BJ (cell line): ENCODE measurements around the gene COQ8A. TPM values are rescaled to one million over a fixed set of nuclear protein-coding genes. Genes with fewer than 3 reads are reported as not detected.

Source experiments
- CTCF ChIA-PET: fragments of 350-600 bp; formaldehyde crosslinking; extraction: SDS; loops from one replicate; lab custom pipeline; 2021; ENCODE audit warnings: antibody characterized with exemption, inconsistent platforms; lab: Yijun Ruan, JAX
- POLR2A ChIA-PET: fragments of 300-600 bp; sonication (Branson Sonifier 250); formaldehyde crosslinking; extraction: SDS; loops from one replicate; lab custom pipeline; 2021; ENCODE audit warnings: antibody characterized with exemption; lab: Charles Lee
- DNase-seq: peaks from one replicate; pipeline ENCODE4 v3.0.0-alpha.2; 2011; ENCODE audit warnings: low read depth
- H3K27me3 ChIP-seq: 2 replicates; pipeline ENCODE4 v1.6.0; 2011; ENCODE audit warnings: low read length; ENCODE audit not compliant: control insufficient read depth, insufficient read depth
- H3K36me3 ChIP-seq: 2 replicates; pipeline ENCODE4 v1.5.1; 2011; ENCODE audit warnings: low read length; ENCODE audit not compliant: control insufficient read depth, insufficient read depth
- H3K4me3 ChIP-seq: 2 replicates; pipeline ENCODE4 v1.5.1; 2011; ENCODE audit warnings: low read depth, mild to moderate bottlenecking, control low read depth, low read length
- polyA plus RNA-seq: library from polyadenylated mRNA; depleted of rRNA; stranded (reverse); fragments of >200 nt; gene quantifications from 2 replicates; pipeline ENCODE4 v1.2.3, GENCODE V29; 2011
- TF ChIP-seq, protein P1 (sequence below): IDR thresholded peaks from 2 replicates; pipeline ENCODE4 v1.5.1; 2011; ENCODE audit warnings: low read depth, mild to moderate bottlenecking, control low read depth, inconsistent platforms, low read length, moderate library complexity; ENCODE audit not compliant: insufficient read depth

The COQ8A gene
- polyA plus RNA-seq, 1 experiment, result 6.8 TPM

DNA sequence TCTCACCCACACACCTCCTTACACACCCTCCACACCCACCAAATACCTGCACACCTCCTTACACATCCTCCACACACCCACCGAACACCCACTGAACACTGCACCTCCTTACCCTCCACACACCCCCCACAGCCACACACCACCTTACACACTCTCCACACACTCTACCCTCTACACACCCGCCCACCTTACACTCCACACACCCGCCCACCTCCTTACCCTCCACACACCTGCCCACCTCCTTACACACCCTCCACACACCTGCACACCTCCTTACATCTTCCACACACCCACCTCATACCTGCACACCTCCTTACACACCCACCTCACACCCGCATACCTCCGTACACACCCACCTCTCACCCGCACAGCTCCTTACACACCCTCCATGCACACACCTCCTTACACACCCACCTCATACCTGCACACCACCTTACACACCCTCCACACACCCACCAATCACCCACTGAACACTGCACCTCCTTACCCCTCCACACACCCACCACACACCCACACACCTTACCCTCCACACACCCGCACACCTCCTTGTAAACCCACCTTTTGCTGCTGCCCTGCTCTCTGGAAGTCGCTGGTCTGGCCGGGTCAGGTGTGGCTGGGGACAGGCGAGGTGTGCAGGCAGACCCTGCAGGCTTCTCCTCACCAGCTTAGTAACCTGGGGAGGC lies 38.5 kb downstream of the COQ8A start:
- CTCF ChIA-PET, result no interaction called here
- Histone ChIP-seq H3K4me3 (no peak overlapping the region), H3K36me3 (peaks cover 1% of the 10 kb centered on the region; the same call in 1 of the 2 replicates), H3K27me3 (no peaks in the 10 kb centered on the region)
- TF ChIP-seq, protein P1, sequence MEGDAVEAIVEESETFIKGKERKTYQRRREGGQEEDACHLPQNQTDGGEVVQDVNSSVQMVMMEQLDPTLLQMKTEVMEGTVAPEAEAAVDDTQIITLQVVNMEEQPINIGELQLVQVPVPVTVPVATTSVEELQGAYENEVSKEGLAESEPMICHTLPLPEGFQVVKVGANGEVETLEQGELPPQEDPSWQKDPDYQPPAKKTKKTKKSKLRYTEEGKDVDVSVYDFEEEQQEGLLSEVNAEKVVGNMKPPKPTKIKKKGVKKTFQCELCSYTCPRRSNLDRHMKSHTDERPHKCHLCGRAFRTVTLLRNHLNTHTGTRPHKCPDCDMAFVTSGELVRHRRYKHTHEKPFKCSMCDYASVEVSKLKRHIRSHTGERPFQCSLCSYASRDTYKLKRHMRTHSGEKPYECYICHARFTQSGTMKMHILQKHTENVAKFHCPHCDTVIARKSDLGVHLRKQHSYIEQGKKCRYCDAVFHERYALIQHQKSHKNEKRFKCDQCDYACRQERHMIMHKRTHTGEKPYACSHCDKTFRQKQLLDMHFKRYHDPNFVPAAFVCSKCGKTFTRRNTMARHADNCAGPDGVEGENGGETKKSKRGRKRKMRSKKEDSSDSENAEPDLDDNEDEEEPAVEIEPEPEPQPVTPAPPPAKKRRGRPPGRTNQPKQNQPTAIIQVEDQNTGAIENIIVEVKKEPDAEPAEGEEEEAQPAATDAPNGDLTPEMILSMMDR, result no peak
- POLR2A ChIA-PET, result interaction anchor here (0.6 kb wide), 1 partner anchor 22 kb away, joined by 4 read pairs; no protein-coding TSS in a partner anchor
- DNase-seq, result no peak

DNA sequence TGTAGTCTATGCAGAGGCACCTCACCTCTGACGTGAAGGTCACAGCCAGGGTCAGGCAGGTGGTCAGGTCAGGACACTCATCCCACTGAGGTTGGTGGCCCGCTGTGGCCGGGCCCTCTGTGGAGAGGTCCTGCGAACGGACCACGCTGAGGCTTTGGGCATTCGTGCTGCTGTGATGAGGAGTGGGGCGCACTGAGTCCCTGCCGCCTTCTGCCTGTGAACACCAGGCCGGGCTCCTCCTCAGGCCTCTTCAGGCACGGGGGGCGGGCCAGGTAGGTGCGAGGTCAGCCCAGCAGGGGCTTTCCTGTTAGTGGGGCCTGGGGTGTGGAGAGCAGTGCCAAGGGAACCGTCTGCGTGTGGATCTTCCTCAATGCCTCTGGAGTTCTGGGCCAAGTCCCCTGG lies 39.0 kb downstream of the COQ8A start:
- CTCF ChIA-PET, result no interaction called here
- no peak for DNase-seq
- H3K4me3 ChIP-seq, result no peak overlapping the region
- TF ChIP-seq, protein P1, result no peak
- H3K36me3 ChIP-seq, result peaks cover 1% of the 10 kb centered on the region; the same call in 1 of the 2 replicates
- no peaks in the 10 kb centered on the region for H3K27me3 ChIP-seq
- POLR2A ChIA-PET, result interaction anchor here (0.6 kb wide), 1 partner anchor 22 kb away, joined by 4 read pairs; no protein-coding TSS in a partner anchor

DNA sequence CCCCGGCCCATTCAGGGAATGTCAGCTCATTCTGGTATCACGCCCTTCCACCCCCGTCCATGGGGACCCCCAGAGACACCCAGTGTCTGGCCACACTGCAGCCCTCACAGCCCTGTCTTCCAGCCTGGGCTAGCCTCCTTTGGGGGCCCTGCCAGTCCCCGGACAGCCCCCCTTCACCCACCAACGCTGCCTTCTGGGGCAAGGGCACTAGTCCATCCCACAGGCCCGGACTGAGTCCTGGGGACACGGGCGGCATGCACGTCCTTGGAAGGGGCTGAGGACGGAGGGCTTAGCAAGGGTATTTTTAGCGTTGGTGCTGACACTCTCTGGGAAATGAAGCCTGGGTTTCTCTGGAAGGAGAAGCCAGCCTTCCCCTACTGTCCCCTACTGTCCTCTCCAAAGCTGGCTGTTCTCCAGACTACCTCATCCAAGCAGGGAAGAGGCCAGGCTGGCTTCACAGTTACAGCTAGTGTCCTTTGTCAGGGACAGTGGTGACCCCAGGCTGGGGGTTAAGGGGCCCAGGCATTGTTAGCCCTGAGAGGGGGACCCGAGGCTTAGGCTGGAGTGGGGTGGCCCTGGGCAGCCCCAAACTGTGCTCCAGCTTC lies 39.5 kb downstream of the COQ8A start:
- TF ChIP-seq, protein P1, result no peak
- CTCF ChIA-PET, result no interaction called here

DNA sequence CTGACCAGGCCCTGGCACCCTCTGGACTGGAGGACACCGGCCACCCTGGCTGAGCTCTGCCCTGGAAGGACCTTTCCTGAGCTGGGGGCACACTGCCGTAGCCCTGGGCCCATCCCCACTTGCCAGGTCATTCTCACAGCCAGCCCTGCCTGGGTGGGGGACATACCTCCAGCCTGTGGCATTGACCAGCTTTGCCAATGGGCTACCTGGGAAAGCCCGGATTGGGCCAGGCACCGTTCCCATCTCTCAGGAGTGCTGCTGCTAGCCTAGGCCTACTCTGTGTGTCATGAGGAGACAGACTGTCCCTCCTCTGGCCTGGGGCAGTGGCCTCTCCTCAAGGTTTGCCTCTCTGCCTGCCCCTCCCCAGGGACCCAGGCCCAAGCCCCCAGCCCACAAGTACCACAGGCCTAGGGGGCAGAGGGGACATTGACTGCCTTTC lies 40.0 kb downstream of the COQ8A start:
- peaks cover 1% of the 10 kb centered on the region; the same call in 1 of the 2 replicates for H3K36me3 ChIP-seq
- DNase-seq, result no peak
- TF ChIP-seq, protein P1, result no peak
- ChIA-PET POLR2A (no interaction called here), CTCF (no interaction called here)
- H3K27me3 ChIP-seq, result no peaks in the 10 kb centered on the region
- no peak overlapping the region for H3K4me3 ChIP-seq

More for the DNA sequence above, 39.5 kb downstream of the COQ8A start:
- H3K36me3 ChIP-seq, result peaks cover 1% of the 10 kb centered on the region; the same call in 1 of the 2 replicates
- H3K27me3 ChIP-seq, result no peaks in the 10 kb centered on the region
- POLR2A ChIA-PET, result interaction anchor here (0.6 kb wide), 1 partner anchor 21 kb away, joined by 4 read pairs; no protein-coding TSS in a partner anchor
- no peak for DNase-seq
- no peak overlapping the region for H3K4me3 ChIP-seq
